Measurements from ENCODE around the gene NTM.

DNA sequence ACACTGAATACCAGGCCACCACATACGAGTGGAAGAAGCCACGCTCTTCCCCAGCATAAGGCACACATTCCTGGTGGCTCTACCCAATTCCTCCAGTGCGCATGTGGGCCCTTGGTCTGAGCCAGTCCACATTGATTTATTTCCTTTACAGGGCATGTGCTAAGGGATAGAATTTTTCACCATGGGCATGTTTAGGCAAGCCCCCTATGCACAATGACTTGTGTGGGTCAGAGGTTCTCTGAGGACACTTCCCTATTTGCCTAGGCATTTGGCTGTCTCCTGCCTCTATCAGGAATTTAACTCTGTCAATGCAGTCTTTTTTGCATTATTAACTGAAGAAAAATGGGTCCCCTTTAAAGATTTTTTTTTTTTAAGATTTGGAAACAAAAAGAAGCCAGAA is 718.1 kb downstream of the NTM start:
- TF ChIP-seq CTCF (IDR thresholded peaks at IDR 0.05; ENCODE audit: low read depth, low read length) (no peak), EZH2phosphoT487 (IDR thresholded peaks at IDR 0.05; ENCODE audit: low read depth) (no peak)

All from OCI-LY3 (cell line).